Fibroblast of lung (primary cell): ENCODE measurements around the gene SRGAP1. TPM values are rescaled to one million over a fixed set of nuclear protein-coding genes. Genes with fewer than 3 reads are reported as not detected.

Source experiments
- DNase-seq, 2 donors: peaks; one replicate each; pipeline versions ENCODE4 v3.0.0 to v3.0.0-alpha.2; 2010; ENCODE audit warnings: low read depth in 2 of 2
- H2AFZ ChIP-seq: 2 replicates; pipeline ENCODE4 v1.5.1; 2012; ENCODE audit warnings: low read length, control low read depth, inconsistent platforms
- H3K27ac ChIP-seq: 2 replicates; pipeline ENCODE4 v1.5.1; 2011; ENCODE audit warnings: low read length, control low read depth; ENCODE audit not compliant: insufficient read depth
- H3K27me3 ChIP-seq: 2 replicates; pipeline ENCODE4 v1.5.1; 2011; ENCODE audit warnings: mild to moderate bottlenecking, low read length; ENCODE audit not compliant: control insufficient read depth, insufficient read depth
- H3K36me3 ChIP-seq: 2 replicates; pipeline ENCODE4 v1.5.1; 2011; ENCODE audit warnings: low read length; ENCODE audit not compliant: control insufficient read depth, insufficient read depth
- H3K4me1 ChIP-seq: 2 replicates; pipeline ENCODE4 v1.5.1; 2011; ENCODE audit warnings: low read length; ENCODE audit not compliant: control insufficient read depth, insufficient read depth; ENCODE audit errors: extremely low read depth
- H3K4me2 ChIP-seq: 2 replicates; pipeline ENCODE4 v1.5.1; 2011; ENCODE audit warnings: low read length, control low read depth; ENCODE audit not compliant: insufficient read depth; ENCODE audit errors: extremely low read depth
- H3K4me3 ChIP-seq, 4 experiments: fragments of 200-600 bp in 1 of 4; sonication (generic) in 1 of 4; replicated peaks in 1 of 4; 2 replicates each; pipeline ENCODE4 v1.5.1; 2011 to 2016; ENCODE audit warnings: low read length in 4 of 4, low read depth in 3 of 4, mild to moderate bottlenecking in 3 of 4, control low read depth in 2 of 4, inconsistent platforms in 1 of 4, mixed read lengths in 1 of 4; ENCODE audit not compliant: insufficient read depth in 1 of 4; ENCODE audit errors: control extremely low read depth in 1 of 4
- H3K79me2 ChIP-seq: 2 replicates; pipeline ENCODE4 v1.5.1; 2012; ENCODE audit warnings: mild to moderate bottlenecking, low read length, inconsistent platforms; ENCODE audit not compliant: control insufficient read depth, insufficient read depth
- H3K9ac ChIP-seq: 2 replicates; pipeline ENCODE4 v1.5.1; 2011; ENCODE audit warnings: mild to moderate bottlenecking, low read length, control low read depth; ENCODE audit not compliant: insufficient read depth
- H3K9me3 ChIP-seq: 2 replicates; pipeline ENCODE4 v1.5.1; 2012; ENCODE audit warnings: low read depth, low read length; ENCODE audit not compliant: control insufficient read depth, insufficient read depth
- H4K20me1 ChIP-seq: 2 replicates; pipeline ENCODE4 v1.5.1; 2011; ENCODE audit warnings: low read length; ENCODE audit not compliant: control insufficient read depth, insufficient read depth; ENCODE audit errors: extremely low read depth
- CTCF ChIP-seq, 2 donors: IDR thresholded peaks in 1 of 2; conservative IDR thresholded peaks in 1 of 2; 1 replicate in 1 of 2; 2 replicates in 1 of 2; pipeline ENCODE4 v1.5.1; 2011 to 2012; ENCODE audit warnings: low read length in 2 of 2, control low read depth in 1 of 2, inconsistent platforms in 1 of 2, low read depth in 1 of 2, mild to moderate bottlenecking in 1 of 2
- EZH2 ChIP-seq: IDR thresholded peaks from 2 replicates; pipeline ENCODE4 v1.5.1; 2012; ENCODE audit warnings: low read length, control low read depth, mild to moderate bottlenecking; ENCODE audit errors: missing control alignments
- polyA plus RNA-seq, 2 donors: library from polyadenylated mRNA; depleted of rRNA in 1 of 2; stranded (reverse) in 1 of 2; unstranded in 1 of 2; fragments of >200 nt; gene quantifications; 2 replicates each; pipeline ENCODE4 v1.2.1, GENCODE V29; 2011 to 2012; ENCODE audit warnings: missing spikeins in 1 of 2
- total RNA-seq: library from RNA; depleted of rRNA; stranded (reverse); fragments of >200 nt; gene quantifications from 2 replicates; pipeline ENCODE4 v1.2.1, GENCODE V29; 2014

SRGAP1 gene
- total and polyA plus RNA-seq, 2 donors (not counting 1 experiment from before 2014, with no cell fraction given): 18.9 to 30.2 TPM

GRCh38 chr12:64097366-64098105, 253.0 kb downstream of the SRGAP1 start:
- Histone ChIP-seq H3K9ac (no peak overlapping the region), H3K4me3 (no peak overlapping the region), H3K4me2 (no peak overlapping the region), H3K27ac (peak overlapping the region; percentile 23), H3K36me3 (no peaks in the 10 kb centered on the region), H3K27me3 (no peaks in the 10 kb centered on the region), H2AFZ (no peak overlapping the region), H3K4me1 (peaks cover 12% of the 10 kb centered on the region), H4K20me1 (no peaks in the 10 kb centered on the region), H3K79me2 (no peaks in the 10 kb centered on the region), H3K9me3 (no peaks in the 10 kb centered on the region)
- no peak for TF ChIP-seq EZH2
- TF ChIP-seq CTCF (conservative IDR thresholded peaks at IDR 0.05 in 1 of 2, IDR thresholded peaks at IDR 0.05 in 1 of 2; ENCODE audit: low read depth in 1 of 2, low read length in 2 of 2): no peak
- peak; percentile 35 to 60 for DNase-seq

GRCh38 chr12:64098709-64099354, 254.3 kb downstream of the SRGAP1 start:
- Histone ChIP-seq H3K36me3 (no peaks in the 10 kb centered on the region), H3K9ac (peak overlapping the region; percentile 20), H3K27me3 (no peaks in the 10 kb centered on the region), H4K20me1 (no peaks in the 10 kb centered on the region), H2AFZ (no peak overlapping the region), H3K4me3 (no peak overlapping the region), H3K4me2 (peak overlapping the region; percentile 40), H3K9me3 (no peaks in the 10 kb centered on the region), H3K79me2 (no peaks in the 10 kb centered on the region), H3K4me1 (peaks cover 13% of the 10 kb centered on the region), H3K27ac (peak overlapping the region; percentile 82)
- TF ChIP-seq EZH2: no peak
- no peak for TF ChIP-seq CTCF (conservative IDR thresholded peaks at IDR 0.05 in 1 of 2, IDR thresholded peaks at IDR 0.05 in 1 of 2; ENCODE audit: low read depth in 1 of 2, low read length in 2 of 2)
- peak; percentile 85 to 93 for DNase-seq

GRCh38 chr12:64099397-64099796, 254.9 kb downstream of the SRGAP1 start:
- Histone ChIP-seq H3K4me1 (peaks cover 17% of the 10 kb centered on the region), H3K4me3 (no peak overlapping the region), H4K20me1 (no peaks in the 10 kb centered on the region), H3K4me2 (peak overlapping the region; percentile 30), H2AFZ (no peak overlapping the region), H3K9ac (no peak overlapping the region), H3K36me3 (no peaks in the 10 kb centered on the region), H3K27ac (peak overlapping the region; percentile 82), H3K79me2 (no peaks in the 10 kb centered on the region), H3K9me3 (no peaks in the 10 kb centered on the region), H3K27me3 (no peaks in the 10 kb centered on the region)
- peak; percentile 91 to 99 for DNase-seq
- TF ChIP-seq EZH2 (no peak), CTCF (conservative IDR thresholded peaks at IDR 0.05 in 1 of 2, IDR thresholded peaks at IDR 0.05 in 1 of 2; ENCODE audit: low read depth in 1 of 2, low read length in 2 of 2) (no peak)
